ENCODE data around the gene FGF18.

DNA sequence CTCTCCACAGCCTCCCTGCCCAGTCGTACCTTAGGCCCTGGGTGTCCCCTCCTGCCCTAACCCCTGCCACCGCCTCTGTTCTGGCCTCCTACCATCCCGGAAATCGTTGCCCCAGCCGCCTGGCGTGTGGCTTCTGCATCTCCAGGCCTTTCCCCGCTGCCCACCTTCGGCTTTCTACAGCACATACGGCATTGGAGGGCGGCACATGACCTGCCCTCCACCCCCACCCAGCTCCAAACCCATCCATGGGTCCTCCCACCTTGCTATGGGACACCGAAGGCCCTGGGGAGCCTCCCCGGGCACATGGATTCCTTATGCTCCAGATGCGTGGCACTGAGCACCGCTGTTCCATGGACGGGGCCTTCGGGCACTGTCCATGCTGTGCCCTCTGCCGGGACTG is 32.0 kb downstream of the FGF18 start:
- TF ChIP-seq POLR2AphosphoS5 (IDR thresholded peaks at IDR 0.05) (no peak), CTCF (IDR thresholded peaks at IDR 0.05) (no peak), POLR2A (IDR thresholded peaks at IDR 0.05) (no peak)

Measured in sigmoid colon (tissue), 4 donors.